Measurements from ENCODE around the gene BFSP1.

The BFSP1 gene

DNA sequence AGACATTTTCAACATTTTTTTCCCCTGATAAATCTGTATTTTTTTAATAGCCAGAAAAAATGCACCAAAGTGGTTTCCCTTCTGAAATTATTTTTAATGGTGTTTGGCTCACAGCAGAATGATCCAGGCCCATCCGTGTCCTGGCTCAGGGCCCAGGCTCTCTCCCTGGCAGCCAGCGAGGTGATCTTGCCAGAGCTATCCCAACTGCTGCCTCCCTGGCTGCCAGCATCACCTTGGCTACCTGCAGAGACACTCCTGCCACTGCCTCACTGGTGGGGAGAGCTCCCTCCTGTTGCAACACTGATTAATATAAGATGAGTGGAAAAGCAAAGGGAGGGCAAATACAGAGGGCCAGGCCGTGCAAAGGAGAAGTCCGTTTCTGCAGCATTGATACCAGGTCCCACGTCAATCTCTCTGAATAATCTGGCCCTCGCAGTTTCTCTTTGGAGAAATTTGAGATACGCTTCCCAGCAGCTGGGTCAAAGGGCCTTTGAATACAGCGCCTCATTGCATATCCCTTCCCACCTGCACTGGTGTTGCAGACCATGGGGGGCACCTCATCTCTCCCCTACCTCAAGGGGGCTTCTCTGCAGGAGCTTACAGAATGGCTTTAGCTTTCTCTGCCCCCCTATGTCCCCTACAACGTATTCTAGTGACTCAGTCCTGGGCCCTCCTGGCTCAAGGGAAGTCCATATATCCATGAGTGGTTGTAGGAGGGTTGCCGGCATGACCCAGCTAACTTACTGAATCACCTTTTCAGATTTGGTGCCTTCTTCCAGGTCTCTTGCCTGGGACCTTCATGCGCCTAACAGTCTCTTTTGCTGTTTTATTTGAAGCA is 25.9 kb upstream of the BFSP1 start:
- no peak for DNase-seq

DNA sequence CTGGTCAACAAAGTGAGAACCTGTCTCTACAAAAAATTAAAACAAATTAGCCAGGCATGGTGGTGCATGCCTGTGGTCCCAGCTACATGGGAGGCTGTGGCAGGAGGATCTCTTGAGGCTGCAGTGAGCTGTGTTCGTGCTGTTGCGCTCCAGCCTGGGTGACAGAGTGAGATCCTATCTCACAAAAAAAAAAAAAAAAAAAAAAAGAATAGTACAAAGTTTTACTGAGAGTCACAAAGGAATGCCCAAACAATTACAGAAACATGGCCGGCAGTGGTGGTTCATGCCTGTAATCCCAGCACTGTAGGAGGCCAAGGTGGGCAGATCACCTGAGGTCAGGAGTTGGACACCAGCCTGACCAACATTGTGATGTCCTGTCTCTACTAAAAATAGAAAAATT is 23.9 kb upstream of the BFSP1 start:
- no peak for DNase-seq

DNA sequence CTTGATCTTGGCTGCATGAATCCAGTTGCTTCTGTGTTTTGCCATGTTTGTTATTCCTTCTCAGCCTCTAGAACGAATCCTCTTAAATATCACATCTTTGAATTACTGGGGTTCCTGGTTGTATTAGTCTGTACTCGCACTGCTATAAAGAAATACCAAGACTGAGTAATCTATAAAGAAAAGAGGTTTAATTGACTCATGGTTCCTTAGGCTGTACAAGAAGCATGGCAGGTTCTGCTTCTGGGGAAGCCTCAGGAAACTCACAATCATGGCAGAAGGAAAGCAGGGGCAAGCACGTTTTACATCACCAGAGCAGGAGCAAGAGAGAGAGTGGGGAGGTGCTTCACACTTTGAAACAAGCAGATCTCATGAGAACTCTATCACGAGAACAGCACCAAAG is 18.0 kb upstream of the BFSP1 start:
- DNase-seq, result no peak

DNA sequence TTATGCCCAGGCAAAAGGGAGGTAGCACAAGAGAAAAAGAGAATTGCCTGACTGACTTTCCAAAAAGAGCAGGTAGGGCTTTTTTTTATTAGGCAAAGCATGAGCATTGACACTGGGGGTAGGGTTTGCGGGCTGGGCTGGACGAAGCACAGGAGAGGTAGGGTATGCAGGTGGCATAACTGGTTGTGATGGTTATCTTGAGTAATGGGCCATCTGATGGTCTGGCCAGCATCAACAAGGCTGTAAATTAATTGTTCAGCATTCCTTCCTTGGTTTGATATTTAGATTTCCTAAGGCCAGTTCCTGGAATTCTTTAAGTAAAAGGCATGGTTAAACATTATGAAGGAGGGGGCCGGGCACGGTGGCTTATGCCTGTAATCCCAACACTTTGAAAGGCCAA is 13.9 kb upstream of the BFSP1 start:
- no peak for DNase-seq

DNA sequence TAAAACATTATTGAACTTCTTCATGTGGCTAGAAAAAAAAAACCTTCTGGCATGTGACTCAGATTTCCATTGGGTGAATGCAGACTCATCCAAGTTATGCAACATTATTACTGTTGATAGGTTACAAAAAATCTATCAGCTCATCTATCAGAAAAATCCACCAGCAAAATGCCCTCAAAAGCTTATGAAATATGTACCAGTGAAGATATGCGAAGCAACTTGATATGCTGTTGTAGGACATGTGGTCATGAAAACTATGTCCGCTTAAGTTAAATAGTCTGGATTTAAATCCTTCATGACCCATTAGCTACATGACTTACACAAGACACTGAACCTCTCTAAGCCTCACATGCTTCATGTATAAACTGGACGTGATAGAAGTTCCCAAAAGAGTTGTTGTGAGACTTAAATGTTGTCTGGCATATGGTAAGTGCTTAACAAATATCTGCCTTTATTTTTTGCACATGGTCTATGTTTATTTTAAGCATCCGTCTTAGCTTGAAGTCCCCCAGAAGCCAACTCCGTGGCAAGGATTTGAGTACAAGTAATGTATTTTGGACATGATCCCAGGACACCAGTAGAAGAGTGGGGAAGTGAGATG is 12.5 kb upstream of the BFSP1 start:
- no peak for DNase-seq

DNA sequence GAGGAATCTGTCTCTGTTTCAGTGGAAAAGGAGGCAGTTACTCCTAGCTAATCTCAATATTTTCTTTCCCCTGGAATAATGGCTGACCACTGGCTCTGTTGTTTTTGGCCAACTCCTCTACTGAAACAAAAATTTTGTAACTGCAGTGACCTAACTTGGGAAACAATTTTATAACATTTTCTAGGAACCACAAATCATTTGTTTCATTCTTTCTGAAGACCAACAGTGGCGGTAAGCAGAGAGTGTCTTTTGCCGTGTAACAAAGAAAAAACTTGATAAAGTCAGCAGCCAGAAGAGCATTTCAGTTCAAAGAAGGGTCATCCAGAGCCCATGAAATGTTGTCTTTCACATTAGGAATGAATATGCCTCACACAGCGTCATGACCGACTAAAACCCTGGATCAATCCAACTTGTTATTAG is 11.8 kb upstream of the BFSP1 start:
- DNase-seq, result no peak

DNA sequence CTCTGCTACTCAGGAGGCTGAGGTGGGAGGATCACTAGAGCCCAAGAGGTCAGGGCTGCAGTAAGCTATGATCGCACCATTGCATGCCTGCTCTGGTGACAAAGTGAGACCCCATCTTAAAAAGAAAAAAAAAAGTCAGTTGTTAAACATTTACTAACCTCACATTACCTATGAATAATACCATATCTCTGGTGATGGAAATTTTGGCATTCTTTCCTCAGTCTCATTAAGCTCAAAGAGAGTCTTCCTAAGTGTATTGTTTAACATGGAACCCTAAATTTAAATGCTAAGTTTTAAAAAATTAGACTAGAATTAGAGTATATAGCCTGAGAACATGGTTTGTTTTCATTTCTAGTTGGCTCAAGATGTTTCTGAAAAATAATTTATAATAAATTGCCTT is 11.3 kb upstream of the BFSP1 start:
- DNase-seq, result no peak

DNA sequence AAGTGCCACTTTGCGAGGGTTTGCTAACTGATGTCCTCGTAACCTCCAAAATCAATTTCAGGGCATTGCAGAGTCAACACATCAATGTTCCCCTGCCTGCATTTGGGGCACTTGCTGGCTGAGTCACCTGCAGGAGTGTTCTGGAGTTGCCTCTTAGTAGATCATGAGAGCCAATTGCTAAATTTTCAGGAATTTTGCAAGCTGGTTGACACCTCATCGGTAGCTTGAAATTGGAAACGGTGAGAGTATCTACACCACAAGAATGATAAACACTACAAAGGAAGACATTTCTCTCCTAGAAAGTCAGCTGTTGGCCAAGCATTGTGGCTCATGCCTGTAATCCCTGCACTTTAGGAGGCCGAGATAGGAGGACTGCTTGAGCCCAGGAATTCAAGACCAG is 10.8 kb upstream of the BFSP1 start:
- DNase-seq, result no peak

DNA sequence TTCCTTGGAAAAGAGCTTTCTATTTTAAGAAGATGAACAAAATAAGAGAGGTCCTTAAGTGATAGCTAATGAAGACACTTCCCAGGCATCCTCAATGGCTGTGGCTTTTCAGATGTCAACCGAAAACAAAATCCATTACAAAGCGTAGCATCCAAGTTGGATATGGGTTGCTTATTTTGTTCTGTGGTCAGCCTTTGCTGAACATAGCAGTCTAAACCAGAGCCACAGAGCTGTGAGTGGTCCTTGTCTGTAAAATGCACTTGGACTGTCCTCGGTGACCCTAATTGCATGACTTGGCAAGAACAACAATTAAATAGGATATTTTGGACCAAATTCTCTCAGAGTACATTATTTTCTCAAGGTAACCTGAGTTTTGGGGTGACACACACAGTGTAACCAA is 10.4 kb upstream of the BFSP1 start:
- no peak for DNase-seq

DNA sequence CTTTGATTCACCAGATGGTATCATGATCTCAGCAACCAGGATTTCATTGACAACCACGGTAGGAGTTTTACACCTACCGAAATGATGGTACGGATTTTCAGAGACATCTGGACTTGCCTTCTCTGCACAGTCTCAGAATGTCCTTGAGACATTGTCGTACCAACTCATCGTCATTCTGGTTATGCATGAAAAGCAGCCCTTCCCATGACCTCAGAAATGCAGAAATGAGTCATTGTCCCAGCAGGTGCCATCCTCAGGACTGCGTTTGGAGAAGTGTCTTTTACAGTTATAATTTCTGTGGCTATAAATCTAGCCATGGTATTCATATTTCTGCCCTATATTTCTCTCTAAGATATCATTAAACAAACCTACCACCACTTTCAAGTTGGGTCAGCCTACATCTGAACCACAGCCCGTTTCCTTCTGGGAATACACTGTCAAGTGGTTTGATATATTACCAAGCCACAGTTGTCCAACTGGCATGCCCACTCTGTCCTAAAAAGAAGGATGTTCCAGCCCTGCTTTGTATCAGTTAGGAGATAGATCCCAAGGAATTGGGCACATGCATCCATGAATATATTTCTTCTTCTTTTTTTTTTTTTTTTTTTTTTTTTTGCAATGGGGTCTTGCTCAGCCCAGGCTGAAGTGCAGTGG is 7.5 kb upstream of the BFSP1 start:
- DNase-seq, result no peak

DNA sequence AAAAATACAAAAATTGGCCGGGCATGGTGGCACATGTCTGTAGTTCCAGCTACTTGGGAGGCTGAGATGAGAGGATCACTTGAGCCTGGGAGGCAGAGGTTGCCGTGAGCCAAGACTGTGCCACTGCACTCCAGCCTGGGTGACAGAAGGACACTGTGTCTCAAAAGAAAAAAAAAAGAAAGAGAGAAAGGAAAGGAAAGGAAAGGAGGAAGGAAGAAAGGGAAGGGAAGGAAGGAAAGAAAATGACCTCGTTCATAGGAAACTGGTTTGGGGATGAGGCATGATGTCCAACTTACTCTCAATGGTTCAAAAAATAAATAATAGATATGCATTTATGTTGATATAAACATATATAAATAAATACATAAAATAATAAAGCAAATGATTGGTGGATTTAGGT is 6.8 kb upstream of the BFSP1 start:
- no peak for DNase-seq

DNA sequence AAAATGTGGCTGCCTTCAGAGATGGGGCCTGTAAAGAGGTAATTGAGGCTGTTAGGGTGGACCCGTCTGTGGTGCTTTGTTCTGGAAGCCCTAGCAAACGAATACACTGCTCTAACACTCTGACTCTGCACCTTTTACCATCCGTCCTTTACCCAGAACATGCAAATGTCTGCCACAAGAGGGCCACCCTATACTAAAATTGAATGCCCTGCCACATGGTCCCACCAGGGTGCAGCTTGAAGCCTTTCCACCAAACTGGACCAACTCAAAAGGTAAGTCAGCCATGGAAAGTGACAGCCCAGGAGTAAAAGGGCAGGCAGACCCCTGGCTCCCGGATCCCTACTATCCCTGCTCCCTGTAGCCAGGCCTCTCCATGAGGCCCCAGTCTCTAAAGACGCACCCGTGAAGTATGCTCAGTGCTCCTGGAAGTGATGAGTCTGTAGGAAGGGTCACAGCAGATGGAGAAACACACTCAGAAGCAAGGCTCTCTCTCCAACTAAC is 5.8 kb upstream of the BFSP1 start:
- peak; percentile 57 for DNase-seq

DNA sequence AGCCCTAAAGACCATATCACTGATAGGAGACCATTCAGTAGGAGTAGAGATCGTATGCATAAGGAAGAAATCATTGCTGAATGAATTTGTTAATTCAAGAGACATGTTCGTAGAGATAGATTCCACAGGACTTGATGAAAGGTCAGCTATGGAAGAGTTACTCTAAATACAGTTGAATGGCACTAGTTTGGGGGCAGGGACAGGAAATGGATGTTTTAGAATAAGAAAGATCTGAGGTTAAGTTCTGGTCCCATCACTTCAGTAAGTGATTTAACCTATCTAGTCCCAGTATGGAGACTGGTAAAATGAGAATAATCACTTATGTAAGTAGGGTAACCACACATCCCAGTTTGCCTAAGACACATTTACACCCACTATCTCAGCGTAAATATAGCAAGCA is 2.9 kb upstream of the BFSP1 start:
- no peak for DNase-seq

DNA sequence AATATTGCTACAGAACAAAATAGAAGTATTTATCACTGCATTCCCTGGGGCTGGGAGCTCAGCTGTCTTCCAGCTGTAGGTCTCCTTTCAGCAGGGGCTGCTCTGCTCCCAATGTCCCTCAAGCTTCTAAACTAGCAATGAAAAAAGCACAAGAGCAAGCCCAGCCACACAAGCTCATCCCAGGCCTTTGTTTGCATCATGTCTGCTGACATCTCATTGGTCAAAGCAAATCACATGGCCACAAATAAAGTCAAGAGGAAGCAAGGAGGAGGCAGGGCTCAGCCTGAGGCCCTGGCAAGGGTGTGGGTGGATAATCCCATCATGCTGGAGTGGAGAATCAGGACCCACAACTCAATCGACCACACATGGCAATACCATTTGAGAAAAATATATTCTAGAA is 2.2 kb upstream of the BFSP1 start:
- no peak for DNase-seq

DNA sequence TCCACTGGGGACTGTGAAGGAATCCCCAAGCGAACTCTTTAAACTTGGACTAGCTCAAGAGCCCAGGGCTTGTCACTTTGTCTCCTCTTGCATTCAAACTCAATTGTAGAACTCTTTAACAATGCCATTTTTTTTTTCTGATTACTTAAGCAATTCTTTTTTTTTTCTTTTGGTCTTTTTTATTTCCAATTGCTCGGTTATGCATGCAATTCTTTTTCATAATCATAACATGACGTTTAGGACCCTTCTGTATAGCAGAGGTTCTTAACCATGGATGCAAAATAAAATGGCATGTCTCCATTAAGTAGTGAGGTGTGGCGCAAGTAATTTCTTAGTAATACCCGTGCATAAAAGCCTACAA is 466 bp upstream of the BFSP1 start:
- no peak for DNase-seq

DNA sequence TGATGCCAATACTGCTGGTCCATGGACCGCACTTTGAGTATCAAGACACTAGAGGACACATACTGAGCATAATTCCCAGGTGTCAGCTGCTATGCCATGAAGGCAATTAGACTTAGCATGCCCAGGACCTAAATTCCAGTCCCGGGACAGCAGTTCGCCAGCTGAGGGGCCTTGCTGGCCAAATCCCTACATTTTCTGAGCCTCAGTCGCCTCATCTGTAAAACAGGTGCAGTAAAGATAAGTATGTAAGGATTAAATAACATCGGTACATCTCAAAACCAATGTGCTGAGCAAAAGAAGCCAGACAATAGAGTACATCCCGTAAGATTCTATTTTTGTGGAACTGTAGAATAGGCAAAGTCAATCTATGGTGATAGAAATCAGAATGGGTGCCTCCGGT is 1.0 kb downstream of the BFSP1 start:
- no peak for DNase-seq

DNA sequence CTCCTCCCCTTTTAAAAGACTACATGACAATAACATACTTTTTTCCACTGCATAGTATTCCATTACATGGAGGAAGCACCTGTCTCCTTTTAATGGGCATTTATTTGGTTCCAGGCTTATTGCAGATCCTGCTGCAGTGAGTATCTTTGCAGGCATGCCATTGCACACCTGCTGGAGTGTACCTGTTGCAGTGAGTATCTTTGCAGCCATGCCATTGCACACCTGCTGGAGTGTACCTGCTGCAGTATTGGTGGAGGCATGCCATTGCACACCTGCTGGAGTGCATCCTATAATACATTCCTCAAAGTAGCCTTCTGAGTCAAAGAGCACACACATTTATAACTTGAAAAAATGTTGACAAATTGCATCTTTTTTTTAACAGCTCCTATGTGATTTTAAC is 1.6 kb downstream of the BFSP1 start:
- DNase-seq, result no peak

DNA sequence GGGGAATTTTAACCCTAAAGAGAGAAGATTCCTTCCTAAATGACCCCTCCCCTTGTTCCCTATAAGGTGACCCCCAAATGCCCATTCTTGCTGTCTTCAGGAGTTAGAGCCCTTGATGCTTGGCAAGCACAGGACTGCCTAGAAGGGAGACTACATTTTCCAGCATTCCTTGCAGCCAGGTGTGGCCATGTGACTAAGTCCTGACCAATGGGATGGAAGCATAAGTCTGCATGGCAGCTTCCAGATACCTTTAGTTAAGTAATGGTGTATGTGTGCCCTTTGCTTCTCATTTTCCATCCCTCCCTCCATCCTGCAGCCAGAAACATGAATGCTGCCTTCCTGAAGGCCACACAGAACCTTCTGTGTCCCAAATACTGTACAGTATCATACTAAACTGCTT is 5.5 kb downstream of the BFSP1 start:
- peak; percentile 56 for DNase-seq

DNA sequence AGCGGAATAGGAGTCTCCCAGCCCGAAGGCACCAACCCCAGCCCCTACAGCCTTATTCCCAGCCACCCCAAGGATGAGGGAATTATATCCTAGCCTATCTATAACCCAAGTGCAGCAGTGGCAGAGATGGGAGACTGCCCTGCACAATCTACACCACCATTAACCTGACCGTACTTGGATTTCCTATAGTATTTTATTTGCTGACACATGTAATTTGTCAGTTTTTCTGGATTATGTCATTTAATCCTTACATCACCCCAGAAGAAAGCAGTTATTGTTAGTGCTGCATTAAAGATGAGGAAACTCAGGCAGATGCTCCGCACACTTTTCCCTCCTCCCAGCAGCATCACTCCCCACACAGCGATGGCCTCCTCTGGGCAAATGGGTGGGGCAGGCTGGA is 6.0 kb downstream of the BFSP1 start:
- no peak for DNase-seq

DNA sequence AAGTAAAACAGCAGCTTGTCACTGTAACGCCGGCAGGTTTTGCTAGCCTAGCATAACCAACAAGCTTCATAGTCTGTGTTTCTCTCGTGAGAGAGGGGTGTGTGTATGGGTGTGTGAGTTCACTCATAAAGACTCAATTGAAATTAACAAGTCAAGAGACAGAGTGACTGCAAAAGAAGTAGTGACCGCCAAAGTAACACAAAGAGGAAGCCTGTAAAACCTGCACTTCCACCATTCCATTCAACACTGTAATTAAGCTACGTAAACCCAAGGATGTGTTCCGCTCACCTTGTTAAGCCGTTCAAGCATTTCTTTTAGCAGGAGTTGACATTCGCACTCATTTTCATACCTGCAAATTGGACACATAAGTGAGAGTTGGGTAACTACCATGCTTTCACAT is 6.6 kb downstream of the BFSP1 start:
- no peak for DNase-seq

DNA sequence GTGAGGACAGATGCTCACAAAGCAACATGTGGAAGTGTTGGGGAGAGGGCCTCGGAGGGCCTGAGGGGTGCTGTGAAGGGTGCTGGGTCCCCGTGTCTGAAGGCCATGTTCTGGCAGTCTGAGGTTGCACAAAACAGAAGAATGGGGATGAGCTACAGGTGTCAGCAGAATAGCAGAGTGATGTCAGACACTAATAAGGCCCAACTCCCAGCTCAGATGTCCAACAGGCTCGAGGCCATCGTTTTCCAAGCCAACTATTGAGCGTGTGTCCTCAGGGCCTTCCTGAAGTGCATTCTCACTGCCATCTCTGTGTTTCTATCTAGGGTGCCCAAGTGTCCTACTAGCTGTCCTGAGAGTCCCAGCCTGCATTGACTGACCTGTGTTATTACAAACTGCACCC is 7.9 kb downstream of the BFSP1 start:
- no peak for DNase-seq

DNA sequence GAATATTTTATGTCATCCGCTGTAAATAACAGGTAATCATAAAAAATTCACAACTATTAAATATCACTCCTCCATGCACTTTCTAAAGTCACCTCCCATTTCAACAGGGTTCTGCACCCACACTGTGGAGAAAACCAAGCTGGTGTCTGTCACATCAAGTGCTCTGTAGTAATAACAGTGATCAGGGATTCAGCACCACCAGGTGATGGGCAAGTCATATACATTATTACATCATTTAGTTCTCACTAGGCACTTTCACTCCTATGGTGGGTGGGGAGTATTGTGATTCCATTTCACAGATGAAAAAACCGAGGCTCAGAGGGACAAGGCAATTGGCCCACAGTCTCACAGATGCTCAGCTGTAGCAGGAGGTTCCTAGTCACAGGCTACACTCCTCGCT is 8.7 kb downstream of the BFSP1 start:
- DNase-seq, result no peak

DNA sequence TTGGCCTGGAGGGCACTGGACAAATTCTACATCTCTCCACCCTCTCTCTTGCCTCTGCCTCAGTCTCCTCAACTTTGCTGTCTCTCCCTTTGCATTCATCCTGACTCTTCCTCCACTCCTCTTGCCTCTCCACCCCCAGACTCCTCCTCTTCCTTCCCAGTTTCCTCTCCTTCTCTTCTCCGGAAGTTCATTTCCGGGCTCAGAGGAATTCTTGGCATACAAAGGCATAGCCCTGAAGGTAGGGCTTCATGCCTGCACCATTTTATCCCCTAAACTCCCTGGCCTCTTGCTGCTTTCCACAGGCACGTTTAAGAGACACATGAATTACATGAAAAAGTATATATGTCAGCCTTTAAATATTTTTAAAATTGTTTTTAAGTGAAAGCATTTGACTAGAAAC is 10.6 kb downstream of the BFSP1 start:
- DNase-seq, result no peak

DNA sequence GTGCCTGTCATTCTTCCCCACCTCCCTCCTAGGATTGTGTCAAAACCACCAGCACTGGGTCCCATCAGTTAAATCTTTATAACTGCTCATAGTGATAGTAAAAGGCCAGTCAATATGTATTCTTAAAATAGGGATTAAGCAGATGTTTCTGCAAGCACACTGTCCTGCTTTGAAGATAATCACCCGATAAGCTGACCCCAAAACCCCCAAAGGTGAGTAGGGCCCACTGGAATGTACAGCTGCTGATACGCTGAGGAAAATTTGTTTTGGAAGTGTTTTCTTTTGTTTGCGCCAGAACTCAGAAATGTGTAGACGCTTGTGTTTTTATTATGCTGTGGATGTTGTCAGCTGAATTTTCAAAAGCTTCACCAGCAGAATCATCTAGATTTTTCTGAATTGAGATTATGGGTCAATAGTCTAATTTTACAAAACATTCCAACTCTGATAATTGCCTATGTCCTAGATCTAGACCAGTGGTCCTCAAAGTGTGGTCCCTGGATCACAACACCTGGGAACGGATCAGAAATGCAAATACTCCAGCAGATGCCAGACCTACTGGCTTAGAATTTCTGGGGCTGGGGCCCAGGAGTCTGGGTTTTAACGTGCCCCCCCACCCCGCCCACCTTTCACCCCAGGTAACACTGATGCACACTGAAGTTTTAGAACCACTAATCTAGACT is 11.4 kb downstream of the BFSP1 start:
- DNase-seq, result no peak
